Loucy (cell line): ENCODE data around the gene CLSTN1.

Experiments used
- H2AFZ ChIP-seq: fragments of 200-600 bp; sonication (generic); 2 replicates; pipeline ENCODE4 v1.6.0; 2016; ENCODE audit warnings: antibody characterized with exemption, mild to moderate bottlenecking, low read length, moderate library complexity
- H3F3A ChIP-seq: fragments of 200-600 bp; 2 replicates; pipeline ENCODE4 v1.6.0; 2016; ENCODE audit warnings: antibody characterized with exemption, low read depth, mild to moderate bottlenecking
- H3K27me3 ChIP-seq: fragments of 200-600 bp; sonication (generic); 2 replicates; pipeline ENCODE4 v1.6.1; 2014; ENCODE audit warnings: low read length, mild to moderate bottlenecking; ENCODE audit not compliant: insufficient read depth, poor library complexity, severe bottlenecking
- H3K36me3 ChIP-seq: fragments of 200-600 bp; sonication (generic); 2 replicates; pipeline ENCODE4 v1.6.1; 2016; ENCODE audit warnings: low read length; ENCODE audit not compliant: insufficient read depth
- H3K4me1 ChIP-seq: fragments of 200-600 bp; sonication (generic); 2 replicates; pipeline ENCODE4 v1.5.1; 2014; ENCODE audit warnings: low read length, mild to moderate bottlenecking; ENCODE audit not compliant: insufficient read depth, poor library complexity, severe bottlenecking
- H3K4me2 ChIP-seq: fragments of 200-600 bp; sonication (generic); 2 replicates; pipeline ENCODE4 v1.6.0; 2014; ENCODE audit warnings: antibody characterized with exemption, low read length, low read depth, mild to moderate bottlenecking; ENCODE audit not compliant: poor library complexity, severe bottlenecking
- H3K4me3 ChIP-seq: fragments of 200-600 bp; sonication (generic); 2 replicates; pipeline ENCODE4 v1.5.1; 2014; ENCODE audit warnings: low read length, mild to moderate bottlenecking, mixed read lengths; ENCODE audit not compliant: poor library complexity, severe bottlenecking
- H3K79me2 ChIP-seq: fragments of 200-600 bp; sonication (generic); 2 replicates; pipeline ENCODE4 v1.6.1; 2014; ENCODE audit warnings: low read length; ENCODE audit not compliant: insufficient read depth
- H3K9ac ChIP-seq: fragments of 200-600 bp; sonication (generic); 2 replicates; pipeline ENCODE4 v1.6.0; 2014; ENCODE audit warnings: mild to moderate bottlenecking, low read depth, low read length, moderate library complexity; ENCODE audit not compliant: poor library complexity, severe bottlenecking
- H3K9me2 ChIP-seq: fragments of 200-600 bp; sonication (generic); replicated peaks from 2 replicates; pipeline ENCODE4 v1.6.1; 2016; ENCODE audit warnings: low read depth, low read length, mixed read lengths
- H3K9me3 ChIP-seq: fragments of 200-600 bp; sonication (generic); 2 replicates; pipeline ENCODE4 v1.6.1; 2014; ENCODE audit warnings: mild to moderate bottlenecking, antibody characterized with exemption, low read length, low read depth; ENCODE audit not compliant: insufficient read depth
- H4K20me1 ChIP-seq: fragments of 200-600 bp; sonication (generic); 2 replicates; pipeline ENCODE4 v1.6.0; 2014; ENCODE audit warnings: antibody characterized with exemption, low read length, mild to moderate bottlenecking; ENCODE audit not compliant: insufficient read depth, poor library complexity, severe bottlenecking
- CTCF ChIP-seq: fragments of 200-600 bp; sonication (generic); conservative IDR thresholded peaks from 2 replicates; pipeline ENCODE4 v1.5.1; 2014; ENCODE audit warnings: mild to moderate bottlenecking, antibody characterized with exemption, low read length
- EZH2phosphoT487 ChIP-seq: fragments of 200-600 bp; IDR thresholded peaks from 2 replicates; pipeline ENCODE4 v1.6.1; 2018; ENCODE audit warnings: antibody characterized with exemption, mild to moderate bottlenecking, moderate library complexity, borderline replicate concordance

Gene CLSTN1

GRCh38 chr1:9730096-9730901 lies 93.5 kb downstream of the CLSTN1 start:
- H3K4me2 ChIP-seq = no peak overlapping the region
- H2AFZ ChIP-seq = no peak overlapping the region
- H3K4me3 ChIP-seq = no peak overlapping the region
- no peaks in the 10 kb centered on the region for H3K79me2 ChIP-seq
- peaks cover 62% of the 10 kb centered on the region; the same call in 1 of the 2 replicates for H3K36me3 ChIP-seq
- no peaks in the 10 kb centered on the region for H3K27me3 ChIP-seq
- no peak overlapping the region for H3K9ac ChIP-seq
- no peaks in the 10 kb centered on the region for H3K9me3 ChIP-seq
- no peaks in the 10 kb centered on the region for H4K20me1 ChIP-seq
- no peaks in the 10 kb centered on the region for H3K4me1 ChIP-seq
- TF ChIP-seq CTCF (no peak), EZH2phosphoT487 (no peak)
- no peaks in the 10 kb centered on the region for H3K9me2 ChIP-seq
- no peaks in the 10 kb centered on the region for H3F3A ChIP-seq

GRCh38 chr1:9729523-9729922 lies 94.2 kb downstream of the CLSTN1 start:
- H3K4me1 ChIP-seq = no peaks in the 10 kb centered on the region
- H4K20me1 ChIP-seq = no peaks in the 10 kb centered on the region
- peaks cover 55% of the 10 kb centered on the region; the same call in 1 of the 2 replicates for H3K36me3 ChIP-seq
- H3K27me3 ChIP-seq = no peaks in the 10 kb centered on the region
- no peaks in the 10 kb centered on the region for H3K9me3 ChIP-seq
- TF ChIP-seq CTCF = no peak
- no peak for TF ChIP-seq EZH2phosphoT487
- no peaks in the 10 kb centered on the region for H3K79me2 ChIP-seq
- no peak overlapping the region for H3K9ac ChIP-seq
- no peak overlapping the region for H3K4me2 ChIP-seq
- no peak overlapping the region for H3K4me3 ChIP-seq
- no peaks in the 10 kb centered on the region for H3F3A ChIP-seq
- no peak overlapping the region for H2AFZ ChIP-seq
- no peaks in the 10 kb centered on the region for H3K9me2 ChIP-seq

- Histone ChIP-seq H3K9me3 (no peaks in the 10 kb centered on the region), H3K4me1 (no peaks in the 10 kb centered on the region), H3K79me2 (no peaks in the 10 kb centered on the region), H3K4me3 (no peak overlapping the region), H4K20me1 (no peaks in the 10 kb centered on the region), H3K36me3 (peaks cover 46% of the 10 kb centered on the region; the same call in 1 of the 2 replicates), H3K4me2 (no peak overlapping the region), H3K9ac (no peak overlapping the region), H3F3A (no peaks in the 10 kb centered on the region), H3K27me3 (no peaks in the 10 kb centered on the region), H2AFZ (no peak overlapping the region), H3K9me2 (no peaks in the 10 kb centered on the region)
- TF ChIP-seq EZH2phosphoT487 = no peak
- TF ChIP-seq CTCF = no peak
These were observed 95.1 kb downstream of the CLSTN1 start for GRCh38 chr1:9728451-9729295.
